ENCODE data around the gene POLR1A. TPM values are rescaled to one million over a fixed set of nuclear protein-coding genes. Genes with fewer than 3 reads are reported as not detected.

Gene POLR1A
- polyA plus RNA-seq, 4 donors: 1.4 to 12.6 (median 5.4) TPM

GRCh38 chr2:86022661-86023365 is 82.9 kb downstream of the POLR1A start:
- DNase-seq: no peak
- 85 to 88% (median 87%) methylated on average over 13 of the region's 13 CpGs for WGBS, 3 donors

GRCh38 chr2:86021396-86022378 is 84.0 kb downstream of the POLR1A start:
- Histone ChIP-seq H3K4me1 (ENCODE audit: control insufficient read depth in 3 of 3, insufficient read depth in 2 of 3, low read depth in 1 of 3, low read length in 2 of 3) (no peaks in the 10 kb centered on the region), H3K27ac (ENCODE audit: low read depth in 1 of 3, low read length in 2 of 3) (no peak overlapping the region), H3K36me3 (ENCODE audit: control insufficient read depth in 3 of 3, insufficient read depth in 2 of 3, low read depth in 1 of 3, low read length in 3 of 3) (peaks cover 0 to 15% (median 2%) of the 10 kb centered on the region in 3 donors), H3K9me3 (ENCODE audit: control insufficient read depth in 2 of 2, insufficient read depth in 1 of 2, low read depth in 1 of 2, low read length in 1 of 2) (no peaks in the 10 kb centered on the region), H3K27me3 (ENCODE audit: control insufficient read depth in 3 of 3, insufficient read depth in 3 of 3, low read length in 3 of 3) (no peaks in the 10 kb centered on the region), H3K4me3 (ENCODE audit: low read depth in 1 of 3, low read length in 3 of 3) (no peak overlapping the region)
- WGBS, 3 donors: 77 to 86% (median 81%) methylated on average over 12 of the region's 12 CpGs
- DNase-seq: no peak
- FAIRE-seq: no peak

More at GRCh38 chr2:86022661-86023365, 82.9 kb downstream of the POLR1A start:
- no peaks in the 10 kb centered on the region for H3K9me3 ChIP-seq (ENCODE audit: control insufficient read depth in 2 of 2, insufficient read depth in 1 of 2, low read depth in 1 of 2, low read length in 1 of 2)
- H3K27ac ChIP-seq (ENCODE audit: low read depth in 1 of 3, low read length in 2 of 3): no peak overlapping the region
- FAIRE-seq: no peak
- peaks cover 6 to 26% (median 9%) of the 10 kb centered on the region in 3 donors for H3K36me3 ChIP-seq (ENCODE audit: control insufficient read depth in 3 of 3, insufficient read depth in 2 of 3, low read depth in 1 of 3, low read length in 3 of 3)
- H3K27me3 ChIP-seq (ENCODE audit: control insufficient read depth in 3 of 3, insufficient read depth in 3 of 3, low read length in 3 of 3): no peaks in the 10 kb centered on the region
- H3K4me3 ChIP-seq (ENCODE audit: low read depth in 1 of 3, low read length in 3 of 3): no peak overlapping the region
- no peaks in the 10 kb centered on the region for H3K4me1 ChIP-seq (ENCODE audit: control insufficient read depth in 3 of 3, insufficient read depth in 2 of 3, low read depth in 1 of 3, low read length in 2 of 3)

- FAIRE-seq (no peak), DNase-seq (no peak)
- no peak overlapping the region for H3K4me3 ChIP-seq (ENCODE audit: low read depth in 1 of 3, low read length in 3 of 3)
- H3K9me3 ChIP-seq (ENCODE audit: control insufficient read depth in 2 of 2, insufficient read depth in 1 of 2, low read depth in 1 of 2, low read length in 1 of 2): no peaks in the 10 kb centered on the region
- no peaks in the 10 kb centered on the region for H3K4me1 ChIP-seq (ENCODE audit: control insufficient read depth in 3 of 3, insufficient read depth in 2 of 3, low read depth in 1 of 3, low read length in 2 of 3)
- no peaks in the 10 kb centered on the region for H3K27me3 ChIP-seq (ENCODE audit: control insufficient read depth in 3 of 3, insufficient read depth in 3 of 3, low read length in 3 of 3)
- H3K27ac ChIP-seq (ENCODE audit: low read depth in 1 of 3, low read length in 2 of 3): no peak overlapping the region
- peaks cover 0 to 9% (median 0%) of the 10 kb centered on the region in 3 donors for H3K36me3 ChIP-seq (ENCODE audit: control insufficient read depth in 3 of 3, insufficient read depth in 2 of 3, low read depth in 1 of 3, low read length in 3 of 3)
- 58 to 86% (median 82%) methylated on average over 7 of the region's 7 CpGs for WGBS, 3 donors
Observed at GRCh38 chr2:86020984-86021383, 84.7 kb downstream of the POLR1A start.

- Histone ChIP-seq H3K4me3 (ENCODE audit: low read depth in 1 of 3, low read length in 3 of 3) (no peak overlapping the region), H3K36me3 (ENCODE audit: control insufficient read depth in 3 of 3, insufficient read depth in 2 of 3, low read depth in 1 of 3, low read length in 3 of 3) (no peaks in the 10 kb centered on the region), H3K9me3 (ENCODE audit: control insufficient read depth in 2 of 2, insufficient read depth in 1 of 2, low read depth in 1 of 2, low read length in 1 of 2) (peaks cover 0 to 10% of the 10 kb centered on the region in 2 donors), H3K27ac (ENCODE audit: low read depth in 1 of 3, low read length in 2 of 3) (no peak overlapping the region), H3K27me3 (ENCODE audit: control insufficient read depth in 3 of 3, insufficient read depth in 3 of 3, low read length in 3 of 3) (no peaks in the 10 kb centered on the region), H3K4me1 (ENCODE audit: control insufficient read depth in 3 of 3, insufficient read depth in 2 of 3, low read depth in 1 of 3, low read length in 2 of 3) (no peaks in the 10 kb centered on the region)
- WGBS, 3 donors: 66 to 84% (median 79%) methylated on average over 5 of the region's 5 CpGs
- FAIRE-seq (no peak), DNase-seq (no peak)
Observed at GRCh38 chr2:86019121-86019520, 86.6 kb downstream of the POLR1A start.

- Histone ChIP-seq H3K36me3 (ENCODE audit: control insufficient read depth in 3 of 3, insufficient read depth in 2 of 3, low read depth in 1 of 3, low read length in 3 of 3) (no peaks in the 10 kb centered on the region), H3K27me3 (ENCODE audit: control insufficient read depth in 3 of 3, insufficient read depth in 3 of 3, low read length in 3 of 3) (no peaks in the 10 kb centered on the region), H3K27ac (ENCODE audit: low read depth in 1 of 3, low read length in 2 of 3) (no peak overlapping the region), H3K4me1 (ENCODE audit: control insufficient read depth in 3 of 3, insufficient read depth in 2 of 3, low read depth in 1 of 3, low read length in 2 of 3) (no peaks in the 10 kb centered on the region), H3K4me3 (ENCODE audit: low read depth in 1 of 3, low read length in 3 of 3) (no peak overlapping the region), H3K9me3 (ENCODE audit: control insufficient read depth in 2 of 2, insufficient read depth in 1 of 2, low read depth in 1 of 2, low read length in 1 of 2) (peaks cover 0 to 19% of the 10 kb centered on the region in 2 donors)
- DNase-seq (no peak), FAIRE-seq (no peak)
- 76 to 81% (median 80%) methylated on average over 22 of the region's 22 CpGs for WGBS, 3 donors
Observed at GRCh38 chr2:86017901-86018896, 87.5 kb downstream of the POLR1A start.

- no peak for FAIRE-seq
- Histone ChIP-seq H3K27ac (ENCODE audit: low read depth in 1 of 3, low read length in 2 of 3) (no peak overlapping the region), H3K9me3 (ENCODE audit: control insufficient read depth in 2 of 2, insufficient read depth in 1 of 2, low read depth in 1 of 2, low read length in 1 of 2) (peaks cover 0 to 22% of the 10 kb centered on the region in 2 donors), H3K4me1 (ENCODE audit: control insufficient read depth in 3 of 3, insufficient read depth in 2 of 3, low read depth in 1 of 3, low read length in 2 of 3) (no peaks in the 10 kb centered on the region), H3K36me3 (ENCODE audit: control insufficient read depth in 3 of 3, insufficient read depth in 2 of 3, low read depth in 1 of 3, low read length in 3 of 3) (no peaks in the 10 kb centered on the region), H3K27me3 (ENCODE audit: control insufficient read depth in 3 of 3, insufficient read depth in 3 of 3, low read length in 3 of 3) (no peaks in the 10 kb centered on the region), H3K4me3 (ENCODE audit: low read depth in 1 of 3, low read length in 3 of 3) (no peak overlapping the region)
- 52 to 82% (median 68%) methylated on average over 12 of the region's 12 CpGs for WGBS, 3 donors
- no peak for DNase-seq
Observed at GRCh38 chr2:86016581-86016980, 89.1 kb downstream of the POLR1A start.

GRCh38 chr2:86015699-86016098 is 90.0 kb downstream of the POLR1A start:
- DNase-seq (no peak), FAIRE-seq (no peak)
- no peaks in the 10 kb centered on the region for H3K27me3 ChIP-seq (ENCODE audit: control insufficient read depth in 3 of 3, insufficient read depth in 3 of 3, low read length in 3 of 3)
- no peak overlapping the region for H3K4me3 ChIP-seq (ENCODE audit: low read depth in 1 of 3, low read length in 3 of 3)
- peaks cover 0 to 22% of the 10 kb centered on the region in 2 donors for H3K9me3 ChIP-seq (ENCODE audit: control insufficient read depth in 2 of 2, insufficient read depth in 1 of 2, low read depth in 1 of 2, low read length in 1 of 2)
- H3K27ac ChIP-seq (ENCODE audit: low read depth in 1 of 3, low read length in 2 of 3): no peak overlapping the region
- whole genome bisulfite sequencing, 3 donors: 98 to 100% (median 100%) methylated on average over 1 of the region's 1 CpG
- H3K4me1 ChIP-seq (ENCODE audit: control insufficient read depth in 3 of 3, insufficient read depth in 2 of 3, low read depth in 1 of 3, low read length in 2 of 3): no peaks in the 10 kb centered on the region
- H3K36me3 ChIP-seq (ENCODE audit: control insufficient read depth in 3 of 3, insufficient read depth in 2 of 3, low read depth in 1 of 3, low read length in 3 of 3): no peaks in the 10 kb centered on the region

Data from small intestine (tissue), 7 donors.